Suppressor macrophage treated with lipopolysaccharide for 4 hours (primary cell): ENCODE results near the gene TRAPPC12.
A peak's percentile ranks its signal among the peaks of the same experiment; 100 is the strongest.

Source experiments
- DNase-seq: peaks from one replicate; pipeline ENCODE4 v3.0.0-alpha.2; 2020

The TRAPPC12 gene

DNA sequence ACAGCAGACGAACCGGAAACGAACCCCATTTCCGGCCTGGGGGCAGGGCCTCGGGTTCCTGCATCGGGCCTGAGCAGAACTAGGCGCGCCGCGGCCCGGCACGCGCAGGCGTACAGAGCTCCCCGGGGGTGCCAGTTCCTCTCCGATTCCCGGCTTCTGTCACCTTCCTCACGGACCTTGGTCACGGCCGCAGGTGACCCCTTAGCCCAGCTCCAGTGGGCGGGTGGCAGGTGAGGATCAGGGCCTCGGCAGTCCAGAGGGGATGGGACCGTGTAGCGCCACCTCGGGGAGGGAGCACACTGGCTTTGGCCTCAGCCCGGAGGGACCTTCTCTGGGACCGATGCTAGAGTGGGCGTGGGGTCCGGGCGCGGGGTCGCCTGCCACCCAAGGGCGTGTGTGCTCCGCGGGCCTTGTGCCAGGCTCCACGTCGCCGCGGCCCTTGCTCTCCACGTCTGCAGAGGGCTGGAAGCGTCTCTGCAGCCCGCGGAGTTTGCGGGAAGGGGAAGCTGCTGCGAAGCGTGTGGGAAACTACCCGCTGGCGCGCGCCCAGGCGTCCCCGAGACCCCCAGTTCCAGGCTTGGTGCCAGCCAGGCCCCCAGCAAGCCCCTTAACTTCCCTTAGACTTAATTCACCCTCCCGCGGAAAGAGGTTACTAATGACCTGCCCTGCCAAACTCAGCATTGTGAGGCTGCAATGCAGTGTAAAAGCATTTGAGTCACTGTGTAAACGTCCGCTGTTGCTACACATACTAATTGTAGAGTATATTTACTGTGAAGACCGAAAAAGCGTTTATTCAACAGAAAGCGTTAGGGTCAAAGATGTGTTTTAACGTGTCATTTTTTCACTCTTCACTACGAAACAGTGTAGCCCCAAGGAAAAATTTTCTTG is at the start of gene TRAPPC12:
TSS of gene TRAPPC12 (plus strand) at position 48 of the 888 bp plus-strand sequence. CDS start 7,930 bp downstream, outside the sequence.
- peak; percentile 89 for DNase-seq

DNA sequence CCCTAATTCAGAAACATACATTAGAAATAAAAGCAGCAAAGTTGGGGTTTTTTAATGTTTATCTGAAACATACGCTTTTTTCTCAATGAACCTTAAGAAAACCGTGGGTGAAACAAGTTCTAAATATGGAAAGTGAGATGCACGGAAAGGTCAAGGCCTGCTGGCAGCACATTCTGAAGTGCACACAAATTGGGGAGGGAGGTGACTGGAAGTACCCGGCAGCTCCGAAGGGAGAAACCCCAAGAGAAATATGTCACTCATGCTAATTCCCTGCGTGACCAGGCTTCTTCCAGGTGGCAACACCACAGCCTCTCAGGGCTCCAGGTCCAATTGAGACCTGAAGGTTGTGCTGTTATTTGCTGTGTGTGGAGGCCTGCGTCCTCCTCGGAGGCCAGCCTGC is 47.4 kb upstream of the TRAPPC12 start:
- DNase-seq: no peak

DNA sequence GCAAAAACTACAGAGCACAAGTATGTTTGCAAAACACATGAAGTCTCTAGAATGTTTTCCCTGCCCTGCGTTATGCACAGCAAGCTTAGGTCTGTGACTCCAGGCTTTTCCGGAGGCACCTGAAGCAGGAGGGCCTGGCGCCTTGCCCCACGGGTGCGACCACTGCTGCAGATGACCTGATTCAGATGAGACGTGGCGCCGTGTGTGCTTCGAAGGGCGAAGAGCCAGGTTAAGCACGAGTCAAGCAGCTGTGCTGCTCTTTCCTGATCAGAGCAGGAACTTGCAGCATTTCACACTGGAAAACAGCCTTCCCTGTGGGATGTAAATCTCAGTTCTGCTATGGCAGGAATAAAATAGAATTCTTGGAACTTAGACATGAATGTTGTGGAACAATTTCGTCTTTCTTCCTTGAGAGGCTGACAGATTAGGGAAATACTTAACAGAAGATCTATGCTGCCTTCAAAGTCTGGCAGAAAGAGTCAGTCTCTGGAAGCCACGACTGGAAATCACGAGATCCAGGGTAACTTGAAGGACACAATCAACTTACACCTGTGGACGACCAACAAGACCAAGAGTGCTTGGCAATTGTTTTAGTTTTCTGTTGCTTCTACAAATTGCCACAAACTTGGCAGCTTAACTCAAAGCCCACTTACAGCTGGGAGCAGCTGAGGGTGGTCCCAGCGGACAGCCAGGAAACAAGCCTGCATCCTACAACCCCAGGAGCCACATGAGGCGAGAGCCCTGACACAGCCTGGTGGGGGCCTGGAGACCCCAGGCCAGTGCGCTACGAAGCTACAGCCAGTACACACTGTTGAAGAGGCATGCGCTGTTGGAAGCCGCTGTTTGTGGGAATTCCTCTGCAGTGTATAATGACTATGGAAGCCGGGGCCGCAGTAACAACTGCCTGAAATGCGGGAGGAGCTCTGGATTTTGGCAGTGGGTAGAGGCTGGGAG is 44.8 kb upstream of the TRAPPC12 start:
- DNase-seq: no peak

DNA sequence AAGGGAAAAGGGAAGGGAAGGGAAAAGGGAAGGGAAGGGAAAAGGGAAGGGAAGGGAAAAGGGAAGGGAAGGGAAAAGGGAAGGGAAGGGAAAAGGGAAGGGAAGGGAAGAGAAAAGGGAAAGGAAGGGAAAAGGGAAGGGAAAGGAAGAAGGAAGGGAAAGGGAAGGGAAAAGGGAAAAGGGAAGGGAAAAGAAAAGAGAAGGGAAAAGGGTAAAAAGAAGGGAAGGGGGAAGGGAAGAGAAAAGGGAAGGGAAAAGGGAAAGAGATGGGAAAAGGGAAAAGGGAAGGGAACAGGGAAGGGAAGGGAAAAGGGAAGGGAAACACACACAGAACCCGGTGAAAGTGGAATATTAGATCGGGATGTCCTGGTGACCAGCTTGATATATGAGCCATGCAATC is 42.6 kb upstream of the TRAPPC12 start:
- no peak for DNase-seq

DNA sequence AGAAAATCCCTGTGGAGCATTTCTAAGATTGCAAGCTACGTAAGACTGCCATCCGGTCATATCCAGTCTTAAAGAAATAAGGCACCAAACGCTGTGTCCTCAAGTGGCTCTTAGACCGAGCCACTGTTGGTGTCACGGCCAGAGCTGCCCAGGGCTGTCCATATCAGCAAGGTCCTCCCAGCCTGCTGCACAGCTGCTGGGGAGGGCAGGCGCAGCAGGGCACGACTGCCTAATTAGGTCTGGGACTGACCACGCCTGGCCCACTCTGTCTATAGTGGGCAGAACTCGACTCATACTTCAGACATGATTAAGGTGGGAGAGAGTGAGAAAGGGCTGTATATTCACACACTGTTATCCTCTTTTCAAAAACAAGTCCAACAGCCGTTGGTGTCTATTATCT is 41.2 kb upstream of the TRAPPC12 start:
- no peak for DNase-seq

DNA sequence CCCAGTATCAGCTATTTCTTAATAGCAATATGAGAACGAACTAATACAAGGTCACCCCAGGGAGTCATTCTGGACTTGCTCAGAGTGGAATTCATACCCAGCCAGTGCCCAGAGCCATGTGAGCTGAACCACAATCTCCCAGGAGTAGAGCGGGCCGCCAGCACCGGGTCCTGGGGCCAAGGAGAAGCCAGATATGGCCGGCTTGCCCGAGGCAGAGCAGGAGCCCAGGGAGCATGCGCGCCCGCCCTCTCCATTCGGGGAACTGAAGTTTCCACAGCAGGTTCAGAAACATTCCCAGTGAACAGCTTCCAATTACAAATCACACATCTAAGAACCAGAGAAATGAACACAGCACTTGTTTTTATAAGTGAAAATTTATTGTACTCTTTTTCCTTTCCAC is 39.4 kb upstream of the TRAPPC12 start:
- no peak for DNase-seq

DNA sequence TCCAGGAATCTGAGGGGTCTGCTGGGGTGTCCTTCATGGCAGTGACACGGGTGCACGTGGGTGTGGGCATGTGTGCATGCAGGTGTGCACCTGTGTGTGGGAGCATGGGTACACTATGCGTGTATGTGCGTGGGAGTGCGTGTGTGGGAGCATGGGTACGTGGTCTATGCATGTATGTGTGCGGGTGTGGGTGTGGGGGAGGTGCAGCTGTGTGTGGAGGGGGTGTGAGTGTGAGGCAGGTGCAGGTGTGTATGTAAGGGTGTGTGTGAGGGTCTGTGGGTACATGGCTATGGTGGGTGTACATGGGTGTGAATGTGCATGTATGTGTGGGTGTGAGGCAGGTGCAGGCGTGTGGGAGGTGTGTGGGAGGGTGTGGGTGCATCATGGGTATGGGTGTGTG is 38.2 kb upstream of the TRAPPC12 start:
- DNase-seq: no peak

DNA sequence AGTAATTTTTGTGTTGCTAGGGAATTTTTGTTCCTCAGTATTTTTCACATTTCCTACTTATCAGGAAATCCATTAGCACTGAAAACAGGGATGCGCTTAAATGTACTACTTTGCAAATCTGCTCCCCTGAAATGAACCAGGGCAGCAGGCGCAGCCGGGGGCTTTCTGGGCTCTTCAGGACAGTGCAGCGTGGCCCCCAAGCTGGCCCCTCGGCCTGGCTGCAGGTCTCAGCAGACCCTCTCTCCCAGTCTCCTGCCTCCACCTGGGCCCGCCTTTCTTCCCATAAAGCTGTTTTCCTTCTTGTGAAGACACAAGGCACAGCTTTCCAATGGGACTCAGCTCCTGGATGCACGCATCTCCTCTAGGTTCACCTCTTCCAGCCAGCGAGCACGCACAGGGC is 37.2 kb upstream of the TRAPPC12 start:
- DNase-seq: no peak

DNA sequence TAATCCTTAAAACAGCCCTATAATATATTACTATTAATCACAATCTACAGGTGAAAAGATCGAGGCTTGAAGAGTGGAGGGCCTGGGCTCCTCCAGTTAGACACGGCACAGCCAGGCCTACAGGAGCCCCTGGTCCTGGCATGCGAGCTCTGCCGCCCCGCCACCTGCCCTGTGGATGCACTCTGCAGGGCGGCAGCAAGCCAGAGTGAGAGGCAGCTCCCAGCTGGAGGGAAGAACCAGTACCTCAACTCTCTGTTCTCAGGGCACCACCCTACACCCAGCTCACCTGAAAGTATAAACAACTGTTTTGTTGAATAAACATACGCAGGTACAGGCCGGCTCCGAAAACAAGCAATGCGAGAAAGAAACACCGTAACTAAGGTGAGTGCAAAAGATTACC is 36.5 kb upstream of the TRAPPC12 start:
- no peak for DNase-seq

DNA sequence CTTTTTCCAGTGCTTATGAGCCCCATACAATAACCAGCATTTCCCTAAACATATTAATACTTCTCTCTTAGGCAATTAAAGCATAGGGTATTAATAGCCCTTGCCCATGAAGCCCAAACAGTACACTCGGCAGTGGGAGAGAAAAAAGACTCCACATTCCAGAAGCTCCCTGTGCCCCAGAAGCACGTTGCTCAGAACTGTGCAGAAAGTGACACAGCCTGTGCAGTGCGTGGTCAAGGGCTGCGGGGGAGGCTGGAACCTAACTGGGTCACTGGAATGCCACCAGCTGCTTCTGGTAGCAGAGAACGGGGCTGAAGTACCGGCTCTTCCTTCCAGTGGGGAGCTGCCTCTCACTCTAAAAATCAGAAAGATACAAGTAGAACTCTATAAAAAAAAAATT is 34.6 kb upstream of the TRAPPC12 start:
- no peak for DNase-seq

DNA sequence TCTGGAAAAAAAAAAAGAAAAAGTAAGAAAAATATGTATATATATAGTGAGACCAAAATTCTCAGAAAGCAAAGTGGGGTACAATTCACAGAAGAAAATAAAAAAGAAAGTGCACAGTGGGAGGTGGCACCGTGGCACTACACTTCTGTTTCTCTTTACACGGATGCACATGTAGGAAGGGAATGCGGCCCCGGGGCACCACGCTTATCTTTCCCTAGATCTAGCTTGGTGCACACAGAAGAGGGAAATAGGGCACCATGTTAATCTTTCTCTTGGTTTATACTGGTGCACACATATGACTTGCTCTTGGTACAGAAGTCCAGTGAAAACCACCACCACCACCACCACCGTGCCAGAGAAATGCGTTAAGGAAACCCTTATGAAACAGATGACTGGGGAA is 33.9 kb upstream of the TRAPPC12 start:
- DNase-seq: no peak

DNA sequence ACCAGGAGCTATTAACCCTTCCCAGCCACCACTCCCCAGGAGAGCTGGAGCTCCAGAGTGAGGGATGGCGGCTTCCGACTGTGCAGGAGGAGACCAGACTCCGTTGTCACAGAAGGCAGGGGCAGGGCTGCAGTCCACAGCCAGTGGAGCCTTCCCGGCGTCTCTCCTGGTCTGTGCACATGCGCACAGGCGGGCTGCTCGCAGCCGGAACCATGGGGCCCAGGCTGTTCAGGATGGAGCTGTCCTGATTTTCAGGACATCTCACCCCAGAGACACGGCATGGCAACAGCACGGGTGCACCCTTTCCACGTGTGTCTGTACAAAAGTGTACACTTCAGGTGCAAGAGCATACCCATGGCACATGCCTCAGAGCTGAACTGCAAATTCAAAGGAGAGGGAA is 30.7 kb upstream of the TRAPPC12 start:
- no peak for DNase-seq

DNA sequence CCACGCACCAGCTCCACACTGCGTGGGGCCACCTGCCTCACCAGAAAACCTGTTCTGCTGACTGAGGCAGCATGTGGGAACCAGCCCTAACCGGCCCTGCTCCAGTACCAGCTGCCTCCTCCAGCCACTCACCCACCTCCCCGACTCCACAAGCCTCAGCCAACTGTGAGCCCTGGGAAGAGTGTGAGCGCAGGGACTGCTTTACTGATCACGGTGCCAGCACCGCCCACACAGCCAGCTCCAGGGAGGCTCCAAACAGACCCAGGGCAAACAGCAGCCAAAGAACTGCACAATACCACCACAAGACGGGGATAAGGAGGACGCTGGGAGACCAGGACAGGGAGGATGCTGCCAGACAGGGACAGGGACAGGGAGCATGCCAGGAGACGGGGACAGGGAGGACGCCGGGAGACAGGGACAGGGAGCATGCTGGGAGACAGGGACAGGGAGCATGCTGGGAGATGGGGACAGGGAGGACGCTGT is 30.2 kb upstream of the TRAPPC12 start:
- no peak for DNase-seq

DNA sequence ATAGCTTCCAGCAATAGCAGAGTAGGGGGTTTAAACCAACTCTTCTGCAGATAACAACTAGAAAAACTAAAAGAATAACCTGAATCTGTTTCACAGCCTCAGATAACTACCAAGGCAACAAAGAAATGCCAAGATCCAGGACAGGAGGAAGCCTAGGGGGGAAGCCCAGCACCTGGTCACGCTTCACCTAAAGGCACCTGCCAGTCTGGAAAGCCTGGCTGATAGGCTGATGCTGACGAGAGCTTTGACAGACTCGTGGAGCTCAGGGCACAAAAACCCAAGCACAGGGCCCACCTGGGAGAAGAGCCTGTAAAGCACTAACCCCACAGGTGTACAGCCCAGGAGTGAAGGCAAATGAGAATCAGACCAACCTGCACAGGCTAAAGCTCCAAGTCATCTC is 24.5 kb upstream of the TRAPPC12 start:
- DNase-seq: no peak

DNA sequence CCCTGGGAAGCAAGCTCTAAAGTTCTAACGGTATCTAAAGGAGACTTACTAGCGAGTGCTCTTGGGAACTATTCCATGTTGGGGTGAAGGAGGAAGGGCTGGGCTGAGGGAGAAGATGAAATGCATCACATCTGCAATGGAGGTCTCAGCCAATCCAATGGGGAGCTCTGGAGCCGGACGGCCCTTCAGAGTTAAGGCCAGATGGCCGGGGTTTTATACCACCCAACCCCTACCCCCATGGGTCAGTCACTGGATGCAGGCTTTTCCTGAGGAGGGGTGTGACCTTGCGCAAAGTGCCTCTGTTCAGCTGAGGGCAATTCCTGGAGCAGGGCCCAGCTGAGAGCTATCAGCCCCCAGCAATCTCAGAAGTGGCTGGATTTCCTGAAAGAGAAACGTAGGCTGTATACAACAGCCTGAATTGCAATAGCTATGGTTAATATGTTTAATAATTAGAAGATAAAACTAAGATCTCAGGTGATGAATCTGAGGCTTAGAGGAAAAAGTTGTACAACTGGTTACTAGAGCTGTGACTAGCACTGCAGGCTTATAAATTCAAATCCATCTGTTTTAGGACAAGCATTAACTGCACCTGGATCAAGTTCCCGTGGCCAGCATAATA is 23.4 kb upstream of the TRAPPC12 start:
- DNase-seq: no peak

DNA sequence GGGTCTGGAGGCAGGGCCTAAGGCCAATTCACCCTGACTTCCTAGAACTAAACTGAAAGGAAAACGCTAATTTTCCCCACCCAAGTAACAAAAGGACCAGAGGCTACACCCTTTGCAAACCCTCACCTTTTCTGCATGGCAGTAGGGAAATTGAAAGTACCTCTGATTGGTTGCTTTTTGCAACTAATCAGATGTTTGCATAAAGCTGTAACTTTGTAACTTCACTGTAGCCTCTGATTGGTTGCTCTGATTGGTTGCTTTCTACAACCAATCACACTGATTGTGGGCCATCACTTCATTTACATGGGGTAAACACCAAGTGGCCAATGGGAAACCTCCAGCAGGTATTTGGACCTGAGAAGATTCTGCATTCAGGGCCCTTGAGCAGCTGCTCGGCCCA is 22.7 kb upstream of the TRAPPC12 start:
- DNase-seq: no peak

DNA sequence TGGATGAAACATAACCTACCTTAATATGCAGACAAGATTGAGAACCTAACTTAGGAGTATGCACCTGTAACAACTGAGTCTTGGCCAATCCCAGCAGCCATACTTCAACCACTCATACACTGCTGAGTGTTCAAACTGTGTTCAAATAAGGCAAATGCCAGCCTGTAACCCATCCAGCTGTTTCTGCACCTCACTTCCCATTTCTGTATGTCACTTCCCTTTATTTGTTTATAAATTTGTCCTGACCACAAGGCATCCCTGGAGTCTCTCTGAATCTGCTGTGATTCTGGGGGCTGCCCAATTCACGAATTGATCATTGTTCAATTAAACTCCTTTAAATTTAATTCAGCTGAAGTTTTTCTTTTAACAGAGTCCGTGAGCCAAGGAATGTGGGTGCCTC is 22.0 kb upstream of the TRAPPC12 start:
- DNase-seq: peak; percentile 40

DNA sequence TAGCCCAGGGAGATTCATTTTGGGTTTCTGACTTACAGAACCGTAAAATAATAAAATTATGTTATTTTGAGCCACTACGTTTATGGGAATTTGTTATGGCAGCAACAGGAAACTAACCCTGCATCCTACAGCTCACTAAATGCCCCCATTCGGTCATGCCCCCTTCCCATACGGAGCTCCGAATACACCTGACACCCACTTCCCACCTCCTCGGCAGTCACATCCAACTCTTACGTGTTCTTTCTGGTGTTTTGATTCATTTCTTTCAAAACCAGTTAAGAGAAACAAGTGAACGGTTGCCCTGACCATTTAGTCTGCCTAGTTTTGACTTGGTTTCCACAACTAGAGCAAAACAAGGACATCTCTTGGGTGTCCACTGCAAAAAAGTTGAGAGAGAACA is 21.6 kb upstream of the TRAPPC12 start:
- no peak for DNase-seq

DNA sequence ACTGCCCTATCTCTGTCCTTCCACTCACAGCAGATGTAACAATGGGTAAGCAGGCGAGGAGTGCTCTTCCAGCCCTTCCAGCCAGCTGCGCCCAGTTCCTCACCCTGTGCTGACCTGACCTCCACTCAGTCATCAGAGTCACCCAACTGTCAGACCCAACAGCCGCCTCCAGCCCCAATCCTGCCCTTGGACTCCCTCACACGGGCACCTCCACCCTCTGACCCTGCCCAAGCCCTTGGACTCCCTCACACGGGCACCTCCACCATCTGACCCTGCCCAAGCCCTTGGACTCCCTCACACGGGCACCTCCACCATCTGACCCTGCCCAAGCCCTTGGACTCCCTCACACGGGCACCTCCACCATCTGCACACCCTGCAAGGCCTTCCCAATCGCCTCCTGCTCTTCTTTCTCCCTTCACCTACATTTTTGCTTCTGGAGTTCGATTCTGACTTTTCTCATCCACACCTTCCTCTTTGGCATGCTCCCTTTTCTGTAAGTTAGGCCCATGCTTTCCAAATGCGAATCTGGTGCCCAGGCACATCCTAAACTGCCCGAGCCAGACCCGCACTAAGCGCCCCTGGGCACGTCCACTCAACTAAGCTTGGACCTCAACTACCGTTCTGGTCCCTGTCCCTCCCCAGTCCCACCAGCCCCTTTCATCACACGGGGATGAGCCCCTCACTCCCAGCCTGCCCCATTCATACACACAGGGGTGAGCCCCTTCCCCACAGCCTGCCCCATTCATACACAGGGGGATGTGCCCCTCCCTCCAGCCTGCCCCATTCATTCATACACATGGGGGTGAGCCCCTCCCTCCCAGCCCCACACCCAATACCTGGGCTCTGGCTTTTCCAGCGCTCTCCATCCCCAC is 17.7 kb upstream of the TRAPPC12 start:
- no peak for DNase-seq

DNA sequence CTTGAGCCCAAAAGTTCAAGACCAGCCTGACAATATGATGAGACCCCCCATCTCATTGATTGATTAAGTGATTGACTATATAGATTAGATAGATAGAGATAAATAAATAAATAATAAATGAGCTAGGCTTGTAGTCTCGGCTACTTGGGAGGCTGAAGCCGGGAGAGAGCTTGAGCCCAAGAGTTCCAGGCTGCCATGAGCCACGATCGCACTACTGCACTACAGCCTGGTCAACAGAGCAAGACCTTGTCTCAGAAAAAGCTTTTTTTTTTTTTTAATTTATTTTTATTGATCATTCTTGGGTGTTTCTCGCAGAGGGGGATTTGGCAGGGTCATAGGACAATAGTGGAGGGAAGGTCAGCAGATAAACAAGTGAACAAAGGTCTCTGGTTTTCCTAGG is 14.3 kb upstream of the TRAPPC12 start:
- no peak for DNase-seq

DNA sequence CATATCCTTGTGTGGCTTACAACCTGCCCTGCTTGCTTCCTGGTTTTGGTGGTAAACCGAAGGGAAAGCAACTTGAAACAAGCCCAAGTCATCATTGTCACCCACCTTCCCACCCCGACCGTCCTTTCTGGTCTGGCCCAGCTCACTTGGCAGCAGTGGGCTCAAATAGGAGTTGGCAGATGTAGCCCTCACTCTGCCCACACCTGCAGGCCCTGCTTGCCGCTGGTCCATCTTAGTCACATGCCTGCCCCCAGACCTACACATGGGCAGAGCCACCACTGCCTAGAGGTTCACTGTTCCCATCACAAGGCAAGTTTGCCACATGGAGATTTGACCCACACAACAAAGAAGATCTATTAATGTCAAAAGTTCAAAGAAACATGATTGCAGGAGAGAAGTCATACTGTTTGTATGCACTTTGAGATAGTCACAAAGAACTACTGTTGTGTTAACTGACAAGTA is 11.2 kb upstream of the TRAPPC12 start:
- no peak for DNase-seq
